HUDEP-2 (cell line): ENCODE data around the gene FNIP1.
"Not testable (repeated sequence)": the region's sequence is repeated elsewhere in the genome, so short reads cannot be mapped to it uniquely, and the experiment has no call there.

Experiments
- DNase-seq, 76 experiments: peaks; one replicate each; lab custom pipeline; 2025; ENCODE audit not compliant: unreplicated experiment in 76 of 76; lab: John Stamatoyannopoulos, UW

Gene FNIP1

GRCh38 chr5:131754363-131754762 is 42.5 kb downstream of the FNIP1 start:
- no peak for DNase-seq

GRCh38 chr5:131751506-131751905 is 45.3 kb downstream of the FNIP1 start:
- no peak for DNase-seq

- no peak for DNase-seq
Observed at GRCh38 chr5:131749723-131750470, 46.9 kb downstream of the FNIP1 start.

GRCh38 chr5:131749138-131749537 is 47.7 kb downstream of the FNIP1 start:
- DNase-seq, result peak in 1 of 76 experiments; percentile 8

GRCh38 chr5:131747180-131748105 is 49.4 kb downstream of the FNIP1 start:
- DNase-seq, result peak in 37 of 76 experiments; percentile 5 to 85 (median 55)

GRCh38 chr5:131746423-131746822 is 50.4 kb downstream of the FNIP1 start:
- no peak for DNase-seq

- peak in 7 of 76 experiments; percentile 6 to 38 (median 19) for DNase-seq
Observed at GRCh38 chr5:131745703-131746102, 51.1 kb downstream of the FNIP1 start.

- no peak for DNase-seq
Observed at GRCh38 chr5:131745155-131745554, 51.7 kb downstream of the FNIP1 start.

GRCh38 chr5:131740477-131740876 is 56.3 kb downstream of the FNIP1 start:
- no peak for DNase-seq

- no peak for DNase-seq
Observed at GRCh38 chr5:131735393-131735792, 61.4 kb downstream of the FNIP1 start.

GRCh38 chr5:131734939-131735338 is 61.9 kb downstream of the FNIP1 start:
- not testable (repeated sequence) for DNase-seq

- not testable (repeated sequence) for DNase-seq
Observed at GRCh38 chr5:131729292-131729691, 67.5 kb downstream of the FNIP1 start.

- not testable (repeated sequence) for DNase-seq
Observed at GRCh38 chr5:131724089-131724488, 72.7 kb downstream of the FNIP1 start.

- DNase-seq, result no peak
Observed at GRCh38 chr5:131720714-131721113, 76.1 kb downstream of the FNIP1 start.

- no peak for DNase-seq
Observed at GRCh38 chr5:131719564-131719963, 77.3 kb downstream of the FNIP1 start.

- DNase-seq, result no peak
Observed at GRCh38 chr5:131718487-131719014, 78.3 kb downstream of the FNIP1 start.

- not testable (repeated sequence) for DNase-seq
Observed at GRCh38 chr5:131717164-131717563, 79.7 kb downstream of the FNIP1 start.

GRCh38 chr5:131716650-131717049 is 80.2 kb downstream of the FNIP1 start:
- DNase-seq, result no peak

- no peak for DNase-seq
Observed at GRCh38 chr5:131710391-131710790, 86.4 kb downstream of the FNIP1 start.

GRCh38 chr5:131709043-131709442 is 87.8 kb downstream of the FNIP1 start:
- DNase-seq, result no peak

- no peak for DNase-seq
Observed at GRCh38 chr5:131706281-131706680, 90.5 kb downstream of the FNIP1 start.
